ENCODE data around the gene RORC.
"Not testable (repeated sequence)": the region's sequence is repeated elsewhere in the genome, so short reads cannot be mapped to it uniquely, and the experiment has no call there.

GRCh38 chr1:151855516-151855915, 23.9 kb upstream of the RORC start:
- TF ChIP-seq, protein P1, sequence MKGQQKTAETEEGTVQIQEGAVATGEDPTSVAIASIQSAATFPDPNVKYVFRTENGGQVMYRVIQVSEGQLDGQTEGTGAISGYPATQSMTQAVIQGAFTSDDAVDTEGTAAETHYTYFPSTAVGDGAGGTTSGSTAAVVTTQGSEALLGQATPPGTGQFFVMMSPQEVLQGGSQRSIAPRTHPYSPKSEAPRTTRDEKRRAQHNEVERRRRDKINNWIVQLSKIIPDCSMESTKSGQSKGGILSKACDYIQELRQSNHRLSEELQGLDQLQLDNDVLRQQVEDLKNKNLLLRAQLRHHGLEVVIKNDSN (CRISPR knock-in tag; IDR thresholded peaks at IDR 0.05): not testable (repeated sequence)
- TF ChIP-seq CTCF (IDR thresholded peaks at IDR 0.05); JAZF1 (CRISPR knock-in tag; IDR thresholded peaks at IDR 0.05): not testable (repeated sequence)

All from WTC11 (cell line).